22Rv1 (cell line): ENCODE measurements around the gene CEP43.

Experiments used
- CTCF ChIP-seq: fragments of 450-650 bp; IDR thresholded peaks from 2 replicates; pipeline ENCODE4 v1.5.1; 2017; ENCODE audit warnings: mild to moderate bottlenecking
- ZFX ChIP-seq: fragments of 450-650 bp; IDR thresholded peaks from 2 replicates; pipeline ENCODE4 v1.6.1; 2017; ENCODE audit warnings: antibody characterized with exemption, borderline replicate concordance

GRCh38 chr6:167013067-167013466 lies 13.9 kb downstream of the CEP43 start:
- no peak for TF ChIP-seq CTCF
- no peak for TF ChIP-seq ZFX
